IMR-90 (cell line): ENCODE results near the gene IRF4.

Source experiments
- BHLHE40 ChIP-seq: fragments of 150-350 bp; IDR thresholded peaks from 2 replicates; pipeline ENCODE4 v1.6.1; 2016; ENCODE audit warnings: mild to moderate bottlenecking, low read depth, low read length
- CEBPB ChIP-seq: IDR thresholded peaks from 2 replicates; pipeline ENCODE4 v1.6.1; 2012; ENCODE audit warnings: low read depth, low read length, improper control_type of control experiment
- CHD1 ChIP-seq: IDR thresholded peaks from 2 replicates; pipeline ENCODE4 v1.6.1; 2012; ENCODE audit warnings: low read depth, low read length, improper control_type of control experiment
- MAFK ChIP-seq: IDR thresholded peaks from 2 replicates; pipeline ENCODE4 v1.6.1; 2012; ENCODE audit warnings: low read depth, low read length, improper control_type of control experiment
- MAZ ChIP-seq: IDR thresholded peaks from 2 replicates; pipeline ENCODE4 v1.6.1; 2012; ENCODE audit warnings: low read depth, mild to moderate bottlenecking, low read length, improper control_type of control experiment, moderate library complexity, borderline replicate concordance
- MXI1 ChIP-seq: IDR thresholded peaks from 2 replicates; pipeline ENCODE4 v1.6.1; 2012; ENCODE audit warnings: low read depth, mild to moderate bottlenecking, low read length, moderate library complexity, borderline replicate concordance
- POLR2A ChIP-seq: IDR thresholded peaks from 2 replicates; pipeline ENCODE4 v1.6.1; 2012; ENCODE audit warnings: mild to moderate bottlenecking, low read depth, low read length
- RAD21 ChIP-seq: IDR thresholded peaks from 2 replicates; pipeline ENCODE4 v1.6.1; 2012; ENCODE audit warnings: low read length, improper control_type of control experiment
- RCOR1 ChIP-seq: IDR thresholded peaks from 2 replicates; pipeline ENCODE4 v1.6.1; 2012; ENCODE audit warnings: mild to moderate bottlenecking, low read length, improper control_type of control experiment; ENCODE audit not compliant: insufficient replicate concordance
- RFX5 ChIP-seq: IDR thresholded peaks from 2 replicates; pipeline ENCODE4 v1.8.0; 2012; ENCODE audit warnings: low read depth, mild to moderate bottlenecking, low read length, moderate library complexity
- TF ChIP-seq, protein P1 (sequence below): conservative IDR thresholded peaks from 2 replicates; pipeline ENCODE4 v1.5.1; 2012; ENCODE audit warnings: mild to moderate bottlenecking, low read depth, low read length, improper control_type of control experiment
- TF ChIP-seq, protein P2 (sequence below): fragments of 150-350 bp; IDR thresholded peaks from 2 replicates; pipeline ENCODE4 v1.6.1; 2017; ENCODE audit warnings: mild to moderate bottlenecking, antibody characterized with exemption, low read length, low read depth

DNA sequence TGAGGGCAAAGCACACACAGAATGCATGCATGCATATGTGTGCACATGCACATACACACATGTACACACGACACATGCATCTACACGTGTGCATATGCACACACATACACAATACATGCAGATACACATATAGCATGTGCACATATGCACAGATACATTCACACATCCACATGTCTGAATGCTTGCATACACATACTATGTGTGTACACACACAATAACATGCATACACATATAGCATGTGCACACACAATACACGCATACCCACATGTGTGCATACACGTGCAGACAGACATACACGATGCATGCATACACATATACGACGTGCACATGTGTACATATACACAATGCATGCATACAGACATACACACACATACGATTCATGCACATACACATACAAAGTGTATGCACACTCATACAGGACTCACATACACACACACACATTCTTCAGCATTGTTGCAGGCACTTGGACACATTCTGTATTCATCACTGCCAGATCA lies 24.2 kb upstream of the IRF4 start:
- no peak for TF ChIP-seq POLR2A
- TF ChIP-seq, protein P1, sequence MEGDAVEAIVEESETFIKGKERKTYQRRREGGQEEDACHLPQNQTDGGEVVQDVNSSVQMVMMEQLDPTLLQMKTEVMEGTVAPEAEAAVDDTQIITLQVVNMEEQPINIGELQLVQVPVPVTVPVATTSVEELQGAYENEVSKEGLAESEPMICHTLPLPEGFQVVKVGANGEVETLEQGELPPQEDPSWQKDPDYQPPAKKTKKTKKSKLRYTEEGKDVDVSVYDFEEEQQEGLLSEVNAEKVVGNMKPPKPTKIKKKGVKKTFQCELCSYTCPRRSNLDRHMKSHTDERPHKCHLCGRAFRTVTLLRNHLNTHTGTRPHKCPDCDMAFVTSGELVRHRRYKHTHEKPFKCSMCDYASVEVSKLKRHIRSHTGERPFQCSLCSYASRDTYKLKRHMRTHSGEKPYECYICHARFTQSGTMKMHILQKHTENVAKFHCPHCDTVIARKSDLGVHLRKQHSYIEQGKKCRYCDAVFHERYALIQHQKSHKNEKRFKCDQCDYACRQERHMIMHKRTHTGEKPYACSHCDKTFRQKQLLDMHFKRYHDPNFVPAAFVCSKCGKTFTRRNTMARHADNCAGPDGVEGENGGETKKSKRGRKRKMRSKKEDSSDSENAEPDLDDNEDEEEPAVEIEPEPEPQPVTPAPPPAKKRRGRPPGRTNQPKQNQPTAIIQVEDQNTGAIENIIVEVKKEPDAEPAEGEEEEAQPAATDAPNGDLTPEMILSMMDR = no peak
- no peak for TF ChIP-seq BHLHE40
- no peak for TF ChIP-seq RAD21
- TF ChIP-seq MAFK = no peak
- TF ChIP-seq CHD1 = no peak
- TF ChIP-seq RFX5 = no peak
- no peak for TF ChIP-seq CEBPB
- no peak for TF ChIP-seq MAZ
- no peak for TF ChIP-seq MXI1
- no peak for TF ChIP-seq RCOR1
- TF ChIP-seq, protein P2, sequence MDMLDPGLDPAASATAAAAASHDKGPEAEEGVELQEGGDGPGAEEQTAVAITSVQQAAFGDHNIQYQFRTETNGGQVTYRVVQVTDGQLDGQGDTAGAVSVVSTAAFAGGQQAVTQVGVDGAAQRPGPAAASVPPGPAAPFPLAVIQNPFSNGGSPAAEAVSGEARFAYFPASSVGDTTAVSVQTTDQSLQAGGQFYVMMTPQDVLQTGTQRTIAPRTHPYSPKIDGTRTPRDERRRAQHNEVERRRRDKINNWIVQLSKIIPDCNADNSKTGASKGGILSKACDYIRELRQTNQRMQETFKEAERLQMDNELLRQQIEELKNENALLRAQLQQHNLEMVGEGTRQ = no peak
